ENCODE data around the gene RNASE2.
"Not testable (repeated sequence)": the region's sequence is repeated elsewhere in the genome, so short reads cannot be mapped to it uniquely, and the experiment has no call there.

The RNASE2 gene

GRCh38 chr14:20982646-20983369, 27.5 kb downstream of the RNASE2 start:
- no peak for DNase-seq

GRCh38 chr14:20985650-20986049, 30.4 kb downstream of the RNASE2 start:
- not testable (repeated sequence) for DNase-seq

GRCh38 chr14:20986811-20987210, 31.5 kb downstream of the RNASE2 start:
- DNase-seq = no peak

- no peak for DNase-seq
These were observed 33.6 kb downstream of the RNASE2 start for GRCh38 chr14:20988717-20989470.

- DNase-seq = no peak
These were observed 34.1 kb downstream of the RNASE2 start for GRCh38 chr14:20989471-20989786.

- peak; percentile 73 to 76 for DNase-seq
These were observed 34.7 kb downstream of the RNASE2 start, which contains the start of gene METTL17 for GRCh38 chr14:20989787-20990600. TSS of gene METTL17 (plus strand) at chr14:20989980. CDS start at chr14:20990003, 23 bp downstream.

GRCh38 chr14:20996521-20996920, 41.2 kb downstream of the RNASE2 start:
- DNase-seq = no peak

GRCh38 chr14:20997115-20997514, 41.8 kb downstream of the RNASE2 start:
- no peak for DNase-seq

GRCh38 chr14:20997564-20997963, 42.3 kb downstream of the RNASE2 start:
- DNase-seq = no peak

GRCh38 chr14:20998139-20998538, 42.9 kb downstream of the RNASE2 start:
- DNase-seq = no peak

- no peak for DNase-seq
These were observed 43.5 kb downstream of the RNASE2 start, which contains the start of gene SLC39A2 for GRCh38 chr14:20998674-20999366. TSS of gene SLC39A2 (plus strand) at chr14:20999293. CDS start at chr14:20999447, 154 bp downstream.

GRCh38 chr14:20999591-20999990, 44.3 kb downstream of the RNASE2 start:
- no peak for DNase-seq

GRCh38 chr14:21001218-21001617, 45.9 kb downstream of the RNASE2 start:
- no peak for DNase-seq

- DNase-seq = no peak
These were observed 48.6 kb downstream of the RNASE2 start for GRCh38 chr14:21003788-21004346.

Data from activated CD4-positive, alpha-beta T cell treated with anti-CD3 and anti-CD28 coated beads, Interleukin-2, amount 50 U/mL, for 4 hours (primary cell).